ENCODE measurements around the gene IMMP1L.

Gene IMMP1L

DNA sequence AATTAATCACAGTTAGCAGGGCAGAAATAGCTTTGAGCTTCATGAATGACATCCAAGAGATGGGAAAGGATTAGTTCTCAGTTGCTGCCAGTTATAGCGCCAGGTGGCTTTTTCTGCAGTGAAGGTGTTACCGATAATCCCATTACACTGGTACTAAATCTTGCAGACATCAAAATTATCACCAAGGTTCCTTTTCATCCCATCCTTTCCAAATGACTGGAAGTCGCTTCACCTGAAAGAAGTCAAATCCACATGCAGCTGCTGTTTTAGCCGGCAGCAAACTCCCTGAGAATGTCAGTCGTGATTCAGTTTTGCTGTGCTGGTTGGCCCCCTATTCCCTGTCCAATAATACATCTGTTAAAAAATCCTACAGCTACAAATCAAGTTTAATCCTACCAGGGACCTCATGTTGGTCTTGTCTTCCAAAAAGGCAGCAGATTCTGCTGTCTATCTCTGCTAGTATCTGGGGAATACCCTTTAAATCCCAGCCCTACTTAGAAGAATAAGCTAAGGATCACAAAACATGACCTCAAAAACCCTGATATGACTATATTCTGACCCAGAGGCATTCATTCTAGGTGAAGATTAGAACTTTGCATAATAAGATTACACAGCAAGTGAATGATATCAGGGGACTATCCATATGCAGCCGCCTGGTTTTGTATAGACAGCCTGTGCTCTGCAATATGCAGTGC lies 31.7 kb downstream of the IMMP1L start:
- TF ChIP-seq ZNF274 (IDR thresholded peaks at IDR 0.05; ENCODE audit: low read depth, low read length) = no peak
- Histone ChIP-seq H3K9me3 (ENCODE audit: insufficient read depth, low read length) (no peaks in the 10 kb centered on the region), H3K9ac (ENCODE audit: insufficient read length, low read depth) (no peak overlapping the region), H3K27me3 (ENCODE audit: insufficient read depth, insufficient read length) (no peaks in the 10 kb centered on the region), H3K4me1 (ENCODE audit: insufficient read depth, insufficient read length) (no peaks in the 10 kb centered on the region), H3K36me3 (ENCODE audit: insufficient read depth, insufficient read length, low read length) (no peaks in the 10 kb centered on the region), H3K4me3 (ENCODE audit: insufficient read length, low read depth) (no peak overlapping the region)
- no peak for DNase-seq (ENCODE audit: low read depth, low spot score)

GRCh38 chr11:31474083-31474482 lies 35.3 kb downstream of the IMMP1L start:
- no peak overlapping the region for H3K4me3 ChIP-seq (ENCODE audit: insufficient read length, low read depth)
- H3K4me1 ChIP-seq (ENCODE audit: insufficient read depth, insufficient read length) = no peaks in the 10 kb centered on the region
- H3K36me3 ChIP-seq (ENCODE audit: insufficient read depth, insufficient read length, low read length) = no peaks in the 10 kb centered on the region
- H3K9ac ChIP-seq (ENCODE audit: insufficient read length, low read depth) = no peak overlapping the region
- TF ChIP-seq YY1 (IDR thresholded peaks at IDR 0.05; ENCODE audit: insufficient read depth, insufficient read length) (no peak), ZNF274 (IDR thresholded peaks at IDR 0.05; ENCODE audit: low read depth, low read length) (no peak), SUZ12 (IDR thresholded peaks at IDR 0.05; ENCODE audit: extremely low read depth, insufficient read depth, insufficient read length) (no peak)
- no peak for DNase-seq (ENCODE audit: low read depth, low spot score)
- H3K27me3 ChIP-seq (ENCODE audit: insufficient read depth, insufficient read length) = no peaks in the 10 kb centered on the region
- H3K9me3 ChIP-seq (ENCODE audit: insufficient read depth, low read length) = no peaks in the 10 kb centered on the region

DNA sequence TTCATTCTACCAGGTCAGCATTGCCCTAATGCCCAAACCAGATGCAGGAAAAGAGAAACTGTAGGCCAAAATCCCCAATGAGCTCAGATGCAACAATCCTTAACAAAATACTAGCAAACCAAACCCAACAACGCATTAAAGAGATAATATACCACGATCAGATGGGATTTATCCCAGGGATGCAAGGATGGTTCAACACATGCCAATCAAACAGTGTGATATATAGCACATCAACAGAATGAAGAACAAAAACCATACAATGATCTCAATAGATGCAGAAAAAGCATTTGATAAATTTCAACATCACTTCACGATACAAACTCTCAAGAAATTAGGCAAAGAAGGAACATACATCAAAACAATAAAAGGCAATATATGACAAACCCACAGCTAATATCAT lies 45.0 kb downstream of the IMMP1L start:
- Histone ChIP-seq H3K4me3 (ENCODE audit: insufficient read length, low read depth) (no peak overlapping the region), H3K9me3 (ENCODE audit: insufficient read depth, low read length) (peaks cover 17% of the 10 kb centered on the region; the same call in 1 of the 2 replicates), H3K4me1 (ENCODE audit: insufficient read depth, insufficient read length) (no peaks in the 10 kb centered on the region), H3K36me3 (ENCODE audit: insufficient read depth, insufficient read length, low read length) (no peaks in the 10 kb centered on the region), H3K9ac (ENCODE audit: insufficient read length, low read depth) (no peak overlapping the region), H3K27me3 (ENCODE audit: insufficient read depth, insufficient read length) (no peaks in the 10 kb centered on the region)
- TF ChIP-seq YY1 (IDR thresholded peaks at IDR 0.05; ENCODE audit: insufficient read depth, insufficient read length) (no peak), SUZ12 (IDR thresholded peaks at IDR 0.05; ENCODE audit: extremely low read depth, insufficient read depth, insufficient read length) (no peak), ZNF274 (IDR thresholded peaks at IDR 0.05; ENCODE audit: low read depth, low read length) (no peak)
- no peak for DNase-seq (ENCODE audit: low read depth, low spot score)

DNA sequence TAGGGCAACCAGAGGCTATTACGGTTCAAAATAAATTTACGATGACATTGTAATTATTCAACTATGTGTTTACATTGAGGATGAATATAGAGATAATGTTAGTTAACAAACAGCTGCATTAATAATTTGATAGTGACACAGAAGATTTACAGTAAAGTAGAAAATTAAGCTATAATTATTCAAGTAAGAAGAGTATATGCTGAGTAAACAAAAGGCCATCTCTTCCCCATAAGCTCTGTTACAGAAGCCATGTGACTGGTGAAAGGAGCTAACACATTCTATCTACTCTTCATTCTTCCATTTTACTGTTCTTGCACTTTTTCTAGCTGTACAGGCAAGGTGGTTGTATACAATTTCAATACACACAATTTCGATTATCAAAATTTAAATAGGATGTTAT lies 54.2 kb downstream of the IMMP1L start:
- H3K4me1 ChIP-seq (ENCODE audit: insufficient read depth, insufficient read length) = no peaks in the 10 kb centered on the region
- no peak for TF ChIP-seq ZNF274 (IDR thresholded peaks at IDR 0.05; ENCODE audit: low read depth, low read length)
- TF ChIP-seq SUZ12 (IDR thresholded peaks at IDR 0.05; ENCODE audit: extremely low read depth, insufficient read depth, insufficient read length) = no peak
- TF ChIP-seq YY1 (IDR thresholded peaks at IDR 0.05; ENCODE audit: insufficient read depth, insufficient read length) = no peak
- DNase-seq (ENCODE audit: low read depth, low spot score) = no peak

GRCh38 chr11:31450841-31451240 lies 58.6 kb downstream of the IMMP1L start:
- Histone ChIP-seq H3K4me1 (ENCODE audit: insufficient read depth, insufficient read length) (no peaks in the 10 kb centered on the region), H3K4me3 (ENCODE audit: insufficient read length, low read depth) (no peak overlapping the region), H3K9ac (ENCODE audit: insufficient read length, low read depth) (no peak overlapping the region), H3K27me3 (ENCODE audit: insufficient read depth, insufficient read length) (no peaks in the 10 kb centered on the region), H3K9me3 (ENCODE audit: insufficient read depth, low read length) (no peaks in the 10 kb centered on the region), H3K36me3 (ENCODE audit: insufficient read depth, insufficient read length, low read length) (no peaks in the 10 kb centered on the region)
- DNase-seq (ENCODE audit: low read depth, low spot score) = no peak
- TF ChIP-seq SUZ12 (IDR thresholded peaks at IDR 0.05; ENCODE audit: extremely low read depth, insufficient read depth, insufficient read length) = no peak
- TF ChIP-seq YY1 (IDR thresholded peaks at IDR 0.05; ENCODE audit: insufficient read depth, insufficient read length) = no peak
- TF ChIP-seq ZNF274 (IDR thresholded peaks at IDR 0.05; ENCODE audit: low read depth, low read length) = no peak

More for the DNA sequence above, 54.2 kb downstream of the IMMP1L start:
- H3K36me3 ChIP-seq (ENCODE audit: insufficient read depth, insufficient read length, low read length) = no peaks in the 10 kb centered on the region
- H3K9ac ChIP-seq (ENCODE audit: insufficient read length, low read depth) = no peak overlapping the region
- H3K9me3 ChIP-seq (ENCODE audit: insufficient read depth, low read length) = no peaks in the 10 kb centered on the region
- no peak overlapping the region for H3K4me3 ChIP-seq (ENCODE audit: insufficient read length, low read depth)
- no peaks in the 10 kb centered on the region for H3K27me3 ChIP-seq (ENCODE audit: insufficient read depth, insufficient read length)

GRCh38 chr11:31449040-31449439 lies 60.4 kb downstream of the IMMP1L start:
- H3K36me3 ChIP-seq (ENCODE audit: insufficient read depth, insufficient read length, low read length) = no peaks in the 10 kb centered on the region
- no peak for DNase-seq (ENCODE audit: low read depth, low spot score)
- H3K4me1 ChIP-seq (ENCODE audit: insufficient read depth, insufficient read length) = no peaks in the 10 kb centered on the region
- H3K9ac ChIP-seq (ENCODE audit: insufficient read length, low read depth) = no peak overlapping the region
- TF ChIP-seq YY1 (IDR thresholded peaks at IDR 0.05; ENCODE audit: insufficient read depth, insufficient read length) (no peak), SUZ12 (IDR thresholded peaks at IDR 0.05; ENCODE audit: extremely low read depth, insufficient read depth, insufficient read length) (no peak), ZNF274 (IDR thresholded peaks at IDR 0.05; ENCODE audit: low read depth, low read length) (no peak)
- no peak overlapping the region for H3K4me3 ChIP-seq (ENCODE audit: insufficient read length, low read depth)
- no peaks in the 10 kb centered on the region for H3K27me3 ChIP-seq (ENCODE audit: insufficient read depth, insufficient read length)
- no peaks in the 10 kb centered on the region for H3K9me3 ChIP-seq (ENCODE audit: insufficient read depth, low read length)

GRCh38 chr11:31445621-31446020 lies 63.8 kb downstream of the IMMP1L start:
- DNase-seq (ENCODE audit: low read depth, low spot score) = no peak
- no peaks in the 10 kb centered on the region for H3K9me3 ChIP-seq (ENCODE audit: insufficient read depth, low read length)
- H3K9ac ChIP-seq (ENCODE audit: insufficient read length, low read depth) = no peak overlapping the region
- TF ChIP-seq YY1 (IDR thresholded peaks at IDR 0.05; ENCODE audit: insufficient read depth, insufficient read length) (no peak), ZNF274 (IDR thresholded peaks at IDR 0.05; ENCODE audit: low read depth, low read length) (no peak), SUZ12 (IDR thresholded peaks at IDR 0.05; ENCODE audit: extremely low read depth, insufficient read depth, insufficient read length) (no peak)
- no peaks in the 10 kb centered on the region for H3K4me1 ChIP-seq (ENCODE audit: insufficient read depth, insufficient read length)
- no peaks in the 10 kb centered on the region for H3K27me3 ChIP-seq (ENCODE audit: insufficient read depth, insufficient read length)
- no peaks in the 10 kb centered on the region for H3K36me3 ChIP-seq (ENCODE audit: insufficient read depth, insufficient read length, low read length)
- no peak overlapping the region for H3K4me3 ChIP-seq (ENCODE audit: insufficient read length, low read depth)
